GM10266 (cell line): ENCODE measurements around the gene TSPOAP1.

Source experiments
- DNase-seq: peaks from one replicate; pipeline ENCODE4 v3.0.0; 2012; ENCODE audit errors: extremely low spot score
- CTCF ChIP-seq: IDR thresholded peaks from 2 replicates; pipeline ENCODE4 v1.5.1; 2012; ENCODE audit warnings: mild to moderate bottlenecking, low read depth; ENCODE audit not compliant: control insufficient read depth, insufficient read depth; ENCODE audit errors: missing control alignments

TSPOAP1 gene

GRCh38 chr17:58324409-58325288 lies 3.9 kb downstream of the TSPOAP1 start:
- TF ChIP-seq CTCF: no peak
- no peak for DNase-seq

GRCh38 chr17:58324056-58324408 lies 4.6 kb downstream of the TSPOAP1 start:
- TF ChIP-seq CTCF: no peak
- no peak for DNase-seq

- TF ChIP-seq CTCF: no peak
- no peak for DNase-seq
Observed at GRCh38 chr17:58323366-58324055, 5.1 kb downstream of the TSPOAP1 start.

GRCh38 chr17:58322581-58323185 lies 5.9 kb downstream of the TSPOAP1 start:
- TF ChIP-seq CTCF: no peak

GRCh38 chr17:58321571-58322525 lies 6.7 kb downstream of the TSPOAP1 start:
- DNase-seq: no peak
- TF ChIP-seq CTCF: no peak

More at GRCh38 chr17:58322581-58323185, 5.9 kb downstream of the TSPOAP1 start:
- DNase-seq: no peak

- DNase-seq: no peak
- no peak for TF ChIP-seq CTCF
Observed at GRCh38 chr17:58320570-58321323, 7.8 kb downstream of the TSPOAP1 start.
